Stimulated activated CD4-positive, alpha-beta T cell treated with anti-CD3 and anti-CD28 coated beads, Interleukin-4, amount 100 ng/mL, for 48 hours (primary cell): ENCODE data around the gene ERVW-1.
"Not testable (repeated sequence)": the region's sequence is repeated elsewhere in the genome, so short reads cannot be mapped to it uniquely, and the experiment has no call there.

ENCODE experiments used
- DNase-seq, 2 donors: peaks; one replicate each; pipeline ENCODE4 v3.0.0-alpha.2; 2020; ENCODE audit warnings: low read depth in 2 of 2

Gene ERVW-1

DNA sequence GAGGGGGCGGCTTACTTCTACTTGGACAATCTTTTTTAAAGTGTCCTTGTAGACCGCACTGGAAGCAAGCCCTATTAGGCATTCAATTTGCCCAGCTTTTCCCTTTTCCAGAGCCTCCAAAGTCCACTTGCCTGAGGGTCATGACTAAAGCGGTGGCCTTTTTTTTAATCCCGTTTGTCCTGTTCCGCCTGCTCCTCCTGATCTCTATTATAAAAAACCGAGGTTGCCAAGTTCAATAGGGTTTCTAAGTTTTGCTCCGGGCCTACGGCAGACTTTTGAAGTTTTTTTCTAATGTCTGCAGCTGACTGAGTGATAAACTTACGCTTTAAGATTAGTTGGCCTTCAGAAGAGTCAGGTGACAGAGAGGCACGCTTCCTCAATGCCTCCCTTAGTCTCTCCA is 3.8 kb downstream of the ERVW-1 start:
- not testable (repeated sequence) for DNase-seq

DNA sequence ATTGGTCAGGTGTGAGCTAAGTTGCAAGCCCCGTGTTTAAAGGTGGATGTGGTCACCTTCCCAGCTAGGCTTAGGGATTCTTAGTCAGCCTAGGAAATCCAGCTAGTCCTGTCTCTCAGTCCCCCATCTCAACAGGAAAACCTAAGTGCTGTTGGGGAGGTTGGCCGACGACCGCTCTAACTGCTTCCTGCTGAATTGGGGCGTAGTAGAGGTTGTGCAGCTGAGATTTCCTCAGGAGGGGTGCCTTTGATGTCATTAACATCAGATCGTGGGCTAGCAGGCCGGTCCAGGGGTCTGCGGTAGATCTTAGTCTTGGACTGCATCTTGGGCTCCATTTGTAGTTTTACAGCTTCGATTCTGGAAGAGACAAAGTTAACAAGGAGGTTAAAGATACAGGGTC is 9.2 kb downstream of the ERVW-1 start:
- DNase-seq, result not testable (repeated sequence)

DNA sequence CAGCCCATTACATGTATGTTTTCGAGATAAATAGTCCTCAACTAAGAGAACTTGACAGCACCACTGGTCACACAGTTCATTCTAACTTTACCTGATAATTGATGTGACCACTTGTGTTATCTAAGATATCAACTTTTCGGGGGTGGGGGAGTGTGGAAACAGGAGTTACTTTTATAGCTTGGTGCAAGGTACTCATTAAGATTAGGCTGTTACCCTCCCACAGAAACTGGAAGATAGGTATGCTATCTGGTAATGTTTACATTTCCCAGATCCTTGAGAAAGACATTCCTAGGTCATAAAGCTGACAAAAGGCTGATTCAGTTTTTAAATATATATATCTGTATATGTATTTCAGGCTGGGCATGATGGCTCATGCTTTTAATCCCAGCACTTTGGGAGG is 11.1 kb downstream of the ERVW-1 start:
- DNase-seq, result no peak

DNA sequence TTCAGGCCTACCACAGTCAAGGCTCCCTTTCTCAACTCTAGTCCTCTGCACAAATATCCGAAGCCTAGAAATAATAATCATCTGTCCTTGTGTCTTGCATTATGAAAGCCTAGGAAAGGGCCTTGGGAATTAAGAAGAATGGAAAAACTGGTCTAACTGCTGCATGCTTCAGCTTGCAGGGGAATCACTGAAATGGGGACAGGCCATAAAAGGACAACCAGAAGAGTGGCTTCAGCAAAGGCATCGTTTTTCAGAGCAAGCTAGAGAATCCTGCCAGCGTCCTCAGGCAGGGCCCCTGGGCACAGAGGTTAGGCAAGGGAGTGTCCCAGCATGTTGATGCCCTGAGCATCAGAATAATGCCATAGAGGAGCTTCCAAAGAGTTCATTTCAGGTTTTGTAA is 13.2 kb downstream of the ERVW-1 start:
- no peak for DNase-seq

DNA sequence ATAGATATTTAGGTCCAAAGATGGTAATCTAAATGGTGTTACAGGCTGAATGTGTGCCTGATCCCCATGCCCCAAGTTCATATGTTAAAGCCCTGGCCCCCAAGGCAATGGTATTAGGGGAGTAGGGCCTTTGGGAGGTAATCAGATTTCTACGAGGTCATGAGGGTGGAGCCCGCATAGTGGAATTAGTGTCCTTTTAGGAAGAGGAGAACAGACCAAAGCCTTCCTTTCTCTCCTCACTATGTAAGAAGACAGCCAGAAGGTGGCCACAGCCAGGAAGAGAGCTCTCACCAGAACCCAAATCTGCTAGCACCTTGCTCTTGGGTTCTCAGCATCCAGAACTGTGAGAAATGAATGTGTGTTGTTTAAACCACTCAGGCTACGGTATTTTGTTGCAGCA is 15.2 kb downstream of the ERVW-1 start:
- DNase-seq, result no peak

DNA sequence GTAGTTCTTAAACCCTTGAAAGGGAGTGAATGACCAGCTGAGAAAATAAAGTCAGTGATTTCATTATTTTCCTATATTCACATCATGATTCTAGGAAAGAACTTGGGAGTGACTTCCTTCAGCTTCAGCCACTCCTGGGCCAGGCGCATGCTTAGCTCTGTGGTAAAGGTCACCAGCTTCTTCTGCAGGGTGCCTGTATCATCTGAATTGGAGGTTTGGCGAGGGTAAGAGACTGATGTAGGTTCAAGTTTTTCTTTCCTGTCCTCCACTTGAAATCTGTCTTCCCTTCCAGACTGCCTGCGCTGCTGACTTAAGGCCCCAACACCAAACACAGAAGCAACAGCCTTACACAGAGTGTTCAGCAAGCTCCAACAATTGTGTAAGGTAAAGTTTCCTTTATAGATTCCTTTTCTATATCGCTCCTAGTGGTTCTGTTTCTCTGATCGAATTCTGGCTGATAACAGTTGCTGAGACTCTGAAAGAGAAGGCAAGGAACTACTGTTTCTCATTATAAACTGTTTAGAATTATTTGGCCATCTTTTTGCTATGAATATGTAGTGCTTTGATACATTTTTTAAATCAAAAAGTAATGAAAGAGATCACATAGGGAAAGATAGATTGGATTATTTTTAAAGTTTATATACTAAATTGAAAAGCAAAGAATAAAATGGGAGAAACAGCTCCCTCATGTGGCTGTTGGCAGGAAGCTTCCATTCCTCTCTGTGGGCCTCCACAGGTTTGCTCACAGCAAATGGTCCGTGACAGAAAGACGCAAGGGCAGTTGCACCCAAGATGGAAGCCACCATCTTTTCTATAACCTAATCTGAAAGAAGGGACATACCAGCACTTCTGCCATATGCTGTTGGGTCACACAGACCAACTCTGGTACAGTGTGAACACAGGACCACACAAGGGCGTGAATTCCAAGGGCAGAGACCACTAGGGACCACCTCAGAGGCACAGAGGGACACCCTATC is 16.4 kb downstream of the ERVW-1 start:
- peak; percentile 4 to 7 for DNase-seq

DNA sequence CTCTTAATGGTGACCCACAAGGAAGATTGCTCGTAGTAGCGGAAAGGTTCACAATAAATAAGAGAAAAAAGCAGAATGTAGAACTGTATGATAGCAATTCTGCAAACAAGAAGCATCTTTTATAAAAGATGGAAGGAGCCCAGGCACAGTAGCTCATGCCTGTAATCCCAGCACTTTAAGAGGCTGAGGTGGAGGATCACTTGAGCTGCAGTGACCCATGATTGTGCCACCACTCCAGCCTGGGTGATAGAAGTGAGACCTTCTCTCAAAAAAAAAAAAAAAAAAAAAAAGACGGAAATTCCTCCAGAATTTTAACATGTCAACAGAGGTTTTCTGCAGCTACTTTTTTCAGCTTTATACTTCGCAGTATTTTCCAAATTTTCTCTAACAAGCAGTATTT is 17.2 kb downstream of the ERVW-1 start:
- no peak for DNase-seq

DNA sequence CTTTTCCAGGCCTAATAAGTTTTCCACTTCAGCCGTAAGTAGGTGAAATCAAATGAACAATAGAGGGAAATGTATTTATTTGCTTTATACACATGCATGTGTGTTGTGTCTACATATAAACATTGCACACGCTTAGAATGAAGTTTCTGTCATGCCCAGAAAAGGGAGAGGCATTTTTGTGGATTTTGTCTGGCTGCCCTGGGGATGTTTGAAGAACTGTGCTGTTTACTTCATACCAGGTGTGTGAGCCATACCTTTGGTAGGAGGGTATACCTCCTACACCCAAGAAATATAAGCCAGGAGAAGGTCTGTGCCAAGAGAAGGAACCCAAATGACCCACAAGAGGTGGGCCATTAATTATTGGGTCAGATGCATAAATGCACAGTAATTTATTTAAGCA is 17.6 kb downstream of the ERVW-1 start:
- DNase-seq, result no peak

DNA sequence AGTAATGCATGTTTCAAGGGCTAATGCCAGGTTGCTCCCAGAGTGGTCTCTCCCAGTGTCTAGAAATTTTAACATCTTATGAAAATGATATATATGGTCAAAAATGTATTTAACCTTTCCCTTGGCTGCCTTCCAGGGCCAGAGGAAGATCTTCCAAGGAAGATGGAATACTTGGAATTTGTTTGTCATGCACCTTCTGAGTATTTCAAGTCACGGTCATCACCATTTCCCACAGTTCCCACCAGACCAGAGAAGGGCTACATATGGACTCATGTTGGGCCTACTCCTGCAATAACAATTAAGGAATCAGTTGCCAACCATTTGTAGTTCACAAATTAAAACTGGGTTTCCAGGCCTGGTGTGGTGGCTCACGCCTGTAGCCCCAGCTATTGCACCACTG is 21.5 kb downstream of the ERVW-1 start:
- DNase-seq, result no peak

DNA sequence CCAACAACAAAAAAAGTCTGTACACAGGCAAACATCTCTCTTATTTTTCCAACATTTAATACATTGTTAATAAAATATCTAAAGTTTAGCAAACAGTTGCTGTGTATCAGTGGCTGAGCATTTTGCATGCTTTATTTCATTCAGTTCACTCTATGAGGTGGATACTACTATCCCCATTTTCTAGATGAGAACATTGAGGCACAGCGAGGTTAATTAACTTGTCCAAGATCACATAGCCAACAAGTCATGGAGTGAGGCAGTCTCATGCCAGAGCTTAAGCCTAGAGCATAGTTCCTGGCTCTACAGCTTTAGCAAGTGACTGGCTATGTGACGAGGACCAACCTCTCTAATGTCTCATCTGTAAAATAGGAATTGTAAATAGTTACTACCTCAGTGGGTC is 26.1 kb downstream of the ERVW-1 start:
- no peak for DNase-seq

DNA sequence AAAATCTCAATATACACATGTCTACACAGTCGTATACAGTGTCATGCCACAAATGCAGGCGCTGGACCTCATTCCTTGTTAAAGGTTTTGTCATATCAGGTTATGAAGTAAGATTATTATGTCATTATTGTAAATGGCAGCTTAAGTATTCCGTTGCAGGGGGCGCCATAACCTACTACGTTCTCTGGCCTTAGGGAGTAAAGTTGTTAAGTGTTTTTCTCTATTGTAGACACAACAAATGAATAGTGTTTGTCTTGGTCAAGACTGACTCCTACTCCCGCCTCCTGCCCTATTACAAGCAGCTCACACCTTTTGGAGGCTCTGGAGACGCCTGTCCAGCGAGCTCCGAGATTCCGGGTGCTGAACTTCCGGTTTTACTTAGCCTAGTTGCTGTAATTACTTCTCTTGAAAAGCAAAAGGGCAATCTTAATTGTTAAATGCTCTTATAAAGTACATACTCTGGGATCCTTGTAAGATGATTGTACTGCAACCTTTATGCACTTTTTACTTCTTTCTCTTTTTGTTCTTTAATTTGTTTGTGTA is 29.5 kb downstream of the ERVW-1 start:
- peak; percentile 16 to 23 for DNase-seq

DNA sequence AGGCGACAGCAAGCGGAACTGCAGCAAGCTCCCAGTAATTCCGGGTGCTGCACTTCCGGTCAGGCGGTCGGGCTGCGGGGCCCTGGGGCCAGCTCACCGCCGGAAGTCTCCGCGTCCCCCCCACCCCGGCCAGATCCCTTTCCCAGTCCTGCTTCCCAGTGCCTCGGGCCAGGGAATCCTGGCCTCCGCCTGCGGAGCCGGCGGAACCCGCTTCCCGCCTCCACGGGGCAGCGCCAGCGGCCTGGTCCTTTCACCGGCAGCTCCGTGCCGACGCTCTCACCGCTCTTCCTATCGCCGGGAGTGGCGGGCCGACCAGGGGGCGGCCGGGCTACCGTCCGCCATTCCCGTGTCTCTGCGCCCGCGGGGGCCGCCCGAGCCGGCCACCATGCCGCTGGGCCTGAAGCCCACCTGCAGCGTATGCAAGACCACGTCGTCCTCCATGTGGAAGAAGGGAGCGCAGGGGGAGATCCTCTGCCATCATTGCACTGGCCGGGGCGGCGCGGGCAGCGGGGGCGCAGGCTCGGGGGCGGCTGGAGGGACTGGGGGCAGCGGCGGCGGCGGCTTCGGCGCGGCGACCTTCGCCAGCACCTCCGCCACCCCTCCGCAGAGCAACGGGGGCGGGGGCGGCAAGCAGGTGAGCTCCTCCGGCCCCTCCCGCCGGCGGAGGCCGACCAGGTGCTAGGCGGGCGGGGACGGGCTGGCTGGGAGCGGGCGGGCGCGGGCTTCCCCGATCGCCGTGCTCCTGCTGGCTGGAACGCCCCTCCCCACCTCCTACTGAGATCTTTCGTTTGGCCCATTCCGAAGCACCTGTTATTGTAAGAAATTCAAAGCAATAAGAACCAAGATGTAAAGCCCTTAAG is 30.2 kb downstream of the ERVW-1 start, which contains the start of gene GATAD1:
Gene GATAD1 (plus strand): TSS at position 138 of the 860 bp plus-strand sequence. CDS start 248 bp downstream, at position 386.
- DNase-seq, result peak; percentile 69 to 76

DNA sequence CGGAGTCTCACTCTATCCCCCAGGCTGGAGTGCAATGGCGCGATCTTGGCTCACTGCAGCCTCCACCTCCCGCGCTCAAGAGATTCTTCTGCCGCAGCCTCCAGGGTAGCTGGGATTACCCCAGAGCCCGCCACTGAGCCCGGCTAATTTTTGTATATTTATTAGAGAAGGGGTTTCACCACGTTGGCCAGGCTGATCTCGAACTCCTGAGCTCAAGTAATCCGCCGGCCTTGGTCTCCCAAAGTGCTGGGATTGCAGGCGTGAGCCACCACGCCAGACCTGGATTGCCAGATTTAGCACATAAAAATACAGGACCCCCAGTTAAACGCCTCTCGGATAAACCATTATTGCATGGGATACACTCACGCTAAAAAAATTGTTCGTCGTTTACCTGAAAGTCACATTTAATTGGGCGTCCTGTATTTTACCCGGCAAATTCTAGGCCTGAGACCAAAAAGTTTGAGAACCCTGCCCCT is 30.8 kb downstream of the ERVW-1 start:
- no peak for DNase-seq

DNA sequence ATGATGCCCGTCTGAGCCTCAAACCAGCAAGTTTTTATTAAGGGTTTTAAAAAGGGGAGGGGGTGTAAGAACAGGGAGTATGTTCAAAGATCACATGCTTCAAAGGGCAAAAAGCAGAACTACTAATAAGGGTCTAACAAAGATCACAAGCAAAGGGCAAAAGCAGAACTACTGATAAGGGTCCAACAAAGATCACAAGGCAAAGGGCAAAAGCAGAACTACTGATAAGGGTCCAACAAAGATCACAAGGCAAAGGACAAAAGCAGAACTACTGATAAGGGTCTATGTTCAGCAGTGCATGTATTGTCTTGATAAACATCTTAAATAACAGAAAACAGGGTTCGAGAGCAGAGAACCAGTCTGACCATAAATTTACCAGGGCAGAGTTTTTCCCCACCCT is 35.0 kb downstream of the ERVW-1 start:
- DNase-seq, result not testable (repeated sequence)

DNA sequence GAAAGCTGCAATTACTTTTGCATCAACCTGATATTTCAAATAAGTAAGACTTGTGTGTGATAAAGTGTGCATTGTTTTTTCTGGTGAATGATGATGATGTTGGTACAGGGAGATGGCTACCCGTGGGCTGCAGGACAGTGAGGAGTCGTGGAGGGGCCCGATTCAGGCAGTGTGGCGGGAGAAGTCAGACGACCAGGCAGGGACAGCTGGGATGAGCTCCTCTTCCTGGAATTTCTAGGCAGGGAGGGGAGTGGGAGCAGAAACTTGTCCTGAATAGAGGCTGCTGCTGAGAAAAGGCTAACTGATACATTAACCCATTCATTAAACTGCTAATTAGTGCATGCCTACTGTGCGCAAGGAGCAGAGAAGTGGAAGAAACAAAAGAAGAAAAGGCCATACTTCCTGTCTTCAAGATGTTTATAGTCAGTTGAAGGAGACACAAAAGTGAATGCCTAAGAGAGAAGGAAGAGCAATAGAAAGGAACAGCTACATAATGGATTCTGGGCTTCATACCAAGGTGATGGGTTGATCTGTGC is 39.7 kb downstream of the ERVW-1 start:
- no peak for DNase-seq

DNA sequence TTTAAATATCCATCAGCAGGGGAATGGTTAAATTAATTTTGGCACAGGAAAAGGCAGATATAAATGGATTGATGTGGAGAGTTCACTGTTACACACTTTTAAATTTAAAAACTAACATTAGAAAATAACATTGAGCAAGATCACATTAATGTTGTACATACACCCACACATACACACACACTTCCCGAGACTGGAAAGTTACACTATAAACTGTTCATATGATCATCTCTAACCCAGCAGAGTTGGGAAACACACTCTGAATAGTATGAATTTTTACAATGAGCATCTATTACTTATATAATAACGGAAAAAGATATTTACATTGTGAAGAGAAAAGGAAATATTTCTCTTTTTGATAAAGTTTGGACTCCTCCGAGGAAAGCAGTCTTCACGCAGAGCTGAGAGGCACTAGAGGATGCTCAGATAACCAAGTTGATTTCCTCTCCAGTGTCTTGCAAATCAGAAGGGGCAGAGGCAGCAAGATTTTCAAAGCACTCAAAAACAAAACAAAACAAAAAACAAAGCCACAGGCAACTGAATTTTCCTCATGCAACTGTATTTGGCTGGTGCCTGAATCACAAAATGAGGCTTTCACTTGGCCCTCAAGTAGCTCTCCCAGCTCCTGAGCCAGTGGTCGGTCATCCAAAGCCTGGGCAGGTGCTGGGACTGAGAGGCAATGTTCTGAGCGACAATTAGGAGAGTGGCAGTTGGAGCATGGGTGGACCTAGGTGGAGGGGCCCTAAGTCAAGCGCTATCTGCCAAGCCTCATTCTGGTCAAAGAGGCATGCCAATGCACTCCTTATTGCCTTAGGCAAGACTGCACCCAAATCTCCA is 40.9 kb downstream of the ERVW-1 start:
- DNase-seq, result no peak

DNA sequence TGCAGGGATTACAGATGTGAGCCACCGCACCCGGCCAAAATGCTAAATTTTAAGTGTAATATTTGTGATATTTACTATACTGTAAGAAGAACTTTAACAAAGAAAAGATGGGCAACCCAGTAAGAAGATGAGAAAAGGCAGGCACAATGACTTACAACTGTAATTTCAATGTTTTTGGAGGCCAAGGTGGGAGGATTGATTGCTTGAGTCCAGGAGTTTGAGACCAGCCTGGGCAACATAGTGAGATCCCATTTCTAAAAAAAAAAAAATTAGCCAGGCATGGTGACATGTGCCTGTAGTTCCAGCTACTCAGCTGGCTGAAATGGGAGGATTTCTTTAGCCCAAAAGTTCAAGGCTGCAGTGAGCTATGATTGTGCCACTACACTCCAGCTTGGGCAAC is 42.2 kb downstream of the ERVW-1 start:
- no peak for DNase-seq

DNA sequence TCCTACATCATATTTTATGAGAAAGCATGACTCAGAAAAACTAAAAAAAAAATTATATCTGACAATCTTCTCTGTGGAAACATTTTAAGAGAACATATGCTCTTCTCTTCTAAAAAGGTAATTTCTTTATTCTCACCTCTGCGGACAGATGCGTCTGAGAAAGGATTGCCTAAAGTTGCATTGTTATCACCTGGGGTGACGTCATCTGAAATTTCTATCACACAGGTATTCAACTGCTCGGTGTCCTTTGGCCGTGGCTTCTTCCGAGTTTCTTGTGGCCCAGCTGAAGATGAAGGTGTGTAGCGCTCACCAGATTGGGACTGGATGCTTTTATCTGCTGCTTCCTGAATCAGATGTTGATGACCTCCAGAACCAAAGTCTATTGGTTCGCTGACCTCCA is 44.7 kb downstream of the ERVW-1 start:
- no peak for DNase-seq

DNA sequence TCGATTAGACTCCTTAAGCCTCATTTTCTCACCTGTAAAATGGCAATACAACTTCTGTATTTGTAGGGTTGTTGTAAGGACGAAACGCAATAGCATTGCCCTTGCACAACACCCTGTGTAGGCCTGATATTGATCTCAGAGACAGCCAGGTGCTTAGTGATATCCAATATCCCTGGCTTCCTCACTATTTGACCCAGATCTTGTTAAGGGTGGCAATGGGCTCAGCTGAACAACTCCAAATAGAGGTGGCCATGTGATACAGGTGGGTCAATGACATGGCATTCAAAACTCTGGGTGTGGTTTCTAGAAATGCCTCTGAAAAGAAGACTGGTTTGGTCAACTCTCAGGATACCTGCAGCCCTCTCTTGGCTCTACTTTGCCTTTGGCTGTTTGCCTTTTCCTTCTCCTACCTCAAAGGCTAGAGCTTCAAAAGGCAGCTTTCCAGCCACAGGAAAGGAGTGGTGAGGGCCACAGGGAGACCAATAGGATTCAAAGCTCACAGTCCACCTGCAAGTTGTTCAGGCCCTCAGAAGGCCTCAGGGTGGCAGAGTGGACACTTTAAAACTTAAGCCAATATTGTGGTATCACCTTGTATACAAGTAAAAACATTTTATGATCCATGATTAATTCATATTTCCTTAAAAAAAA is 45.3 kb downstream of the ERVW-1 start:
- DNase-seq, result no peak

DNA sequence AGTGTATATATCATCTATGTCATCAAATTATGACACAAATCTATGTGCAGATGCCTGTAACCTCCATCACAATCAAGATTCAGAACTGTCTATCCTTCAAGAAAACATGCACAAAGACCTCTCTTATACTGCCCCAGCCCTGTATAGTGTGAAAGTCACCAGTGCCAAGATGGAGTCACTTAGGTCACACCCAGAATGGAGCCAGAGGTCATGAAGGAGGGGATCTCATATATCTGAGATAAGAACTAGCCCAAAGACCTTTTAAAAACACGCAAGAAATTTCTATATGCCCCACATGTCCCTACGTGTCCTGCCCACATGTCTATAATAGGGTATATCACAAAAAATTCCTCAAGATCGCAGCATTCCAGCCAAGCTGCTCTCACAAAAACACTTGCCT is 50.6 kb downstream of the ERVW-1 start:
- DNase-seq, result no peak
